ENCODE results near the gene PRKCH.

PRKCH gene

DNA sequence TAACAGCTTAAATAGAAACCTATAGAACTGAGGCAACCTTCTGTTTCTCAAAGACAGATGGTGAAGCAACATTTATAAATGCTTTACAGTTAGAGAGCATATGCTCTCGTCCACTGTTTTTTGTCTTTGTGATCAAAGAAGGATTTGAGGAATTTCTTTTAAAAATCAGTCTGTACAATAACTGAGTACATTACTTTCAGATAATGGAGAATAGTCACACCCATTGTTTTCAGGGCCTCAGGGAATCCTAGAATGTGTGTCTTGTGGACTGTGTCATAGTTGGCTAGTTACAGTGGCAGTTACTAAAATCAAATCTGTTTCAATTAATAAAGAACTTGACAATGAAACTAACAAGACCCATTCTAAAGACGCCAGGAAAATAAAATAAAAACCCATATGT lies 107.9 kb downstream of the PRKCH start:
- DNase-seq (ENCODE audit: low read depth): no peak

DNA sequence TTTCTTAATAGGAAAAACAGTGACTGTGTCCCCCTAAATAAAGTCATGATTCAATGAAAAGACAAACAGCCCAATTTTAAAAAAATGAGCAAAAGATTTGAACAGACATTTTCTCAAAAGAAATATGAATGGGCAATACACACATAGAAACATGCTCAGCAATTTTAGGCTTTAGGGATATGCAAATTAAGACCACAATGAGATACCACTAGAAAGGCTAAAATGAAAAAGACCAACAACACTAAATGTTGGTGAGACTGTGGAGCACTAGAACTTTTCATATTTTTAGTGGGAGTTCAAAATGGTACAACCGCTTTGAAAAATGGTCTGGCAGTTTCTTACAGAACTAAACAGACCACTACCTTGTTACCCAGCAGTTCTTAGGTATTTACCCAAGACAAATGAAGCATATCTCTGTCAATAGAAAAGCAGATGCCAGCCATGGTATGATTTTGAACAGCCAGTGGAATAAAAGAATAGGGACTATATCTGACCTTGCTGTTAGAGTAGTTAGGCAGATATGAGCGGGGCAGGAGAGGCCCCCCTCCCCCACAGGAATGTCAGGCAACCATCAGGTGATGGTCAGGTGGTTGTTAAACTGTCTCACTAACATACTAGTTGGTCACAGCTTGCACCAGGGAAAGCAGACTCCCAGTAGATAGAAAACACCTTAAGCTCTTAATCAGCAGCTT lies 108.8 kb downstream of the PRKCH start:
- no peak for DNase-seq (ENCODE audit: low read depth)

DNA sequence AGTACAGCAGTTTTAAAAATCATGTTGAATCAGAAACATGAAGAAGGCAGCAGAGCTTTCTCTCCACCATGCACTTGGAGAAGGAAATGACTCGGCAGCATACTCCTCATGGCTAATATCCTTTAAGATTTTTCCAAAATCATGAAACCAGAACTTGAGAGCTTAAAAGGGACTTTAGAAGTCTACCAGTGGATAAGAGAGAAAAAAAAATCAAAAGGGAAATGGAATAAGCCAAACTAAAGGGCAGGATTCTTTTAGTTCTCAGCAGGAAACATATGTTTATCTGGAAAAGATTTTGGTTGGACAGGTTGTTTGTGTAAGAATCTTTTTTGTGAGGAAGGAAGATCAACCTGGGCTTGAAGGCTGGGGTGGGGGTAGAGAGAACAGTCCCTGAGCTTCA lies 111.8 kb downstream of the PRKCH start:
- DNase-seq (ENCODE audit: low read depth): no peak

DNA sequence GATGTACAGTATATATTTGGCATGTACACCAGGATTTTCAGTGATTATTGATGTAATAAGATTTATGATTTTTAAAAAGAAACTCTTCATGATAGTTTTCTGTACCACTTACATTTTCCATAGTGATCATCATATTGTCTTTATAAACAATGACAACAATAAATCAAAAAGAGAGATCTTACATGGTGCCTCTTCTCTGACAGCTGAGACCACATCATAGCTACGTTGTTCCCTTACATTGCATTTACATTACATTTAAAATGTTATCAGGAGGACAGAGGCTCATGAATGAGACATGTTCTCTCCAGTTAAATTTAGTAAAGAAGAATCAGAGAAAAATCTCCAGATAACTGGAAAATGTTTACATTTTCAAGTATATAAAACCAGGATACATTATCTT lies 112.4 kb downstream of the PRKCH start:
- no peak for DNase-seq (ENCODE audit: low read depth)

DNA sequence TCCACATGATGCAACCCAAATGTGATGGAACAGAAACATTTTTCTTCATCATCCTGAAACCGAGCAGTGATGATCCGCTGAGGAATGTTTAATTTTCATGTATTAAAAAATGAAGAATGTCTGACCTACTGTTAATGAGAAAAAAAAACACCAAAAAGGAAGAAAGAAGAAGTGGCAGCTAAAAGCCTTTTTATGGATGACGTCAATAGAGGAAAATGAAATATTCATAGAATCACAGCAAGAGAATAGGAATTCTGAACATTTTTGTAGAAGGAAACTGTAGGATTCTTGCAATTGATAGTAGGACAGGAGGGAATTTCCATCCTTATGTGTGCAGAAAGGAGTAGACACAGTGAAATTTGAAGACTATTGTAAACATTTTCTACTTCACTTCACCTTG lies 112.9 kb downstream of the PRKCH start:
- DNase-seq (ENCODE audit: low read depth): no peak

DNA sequence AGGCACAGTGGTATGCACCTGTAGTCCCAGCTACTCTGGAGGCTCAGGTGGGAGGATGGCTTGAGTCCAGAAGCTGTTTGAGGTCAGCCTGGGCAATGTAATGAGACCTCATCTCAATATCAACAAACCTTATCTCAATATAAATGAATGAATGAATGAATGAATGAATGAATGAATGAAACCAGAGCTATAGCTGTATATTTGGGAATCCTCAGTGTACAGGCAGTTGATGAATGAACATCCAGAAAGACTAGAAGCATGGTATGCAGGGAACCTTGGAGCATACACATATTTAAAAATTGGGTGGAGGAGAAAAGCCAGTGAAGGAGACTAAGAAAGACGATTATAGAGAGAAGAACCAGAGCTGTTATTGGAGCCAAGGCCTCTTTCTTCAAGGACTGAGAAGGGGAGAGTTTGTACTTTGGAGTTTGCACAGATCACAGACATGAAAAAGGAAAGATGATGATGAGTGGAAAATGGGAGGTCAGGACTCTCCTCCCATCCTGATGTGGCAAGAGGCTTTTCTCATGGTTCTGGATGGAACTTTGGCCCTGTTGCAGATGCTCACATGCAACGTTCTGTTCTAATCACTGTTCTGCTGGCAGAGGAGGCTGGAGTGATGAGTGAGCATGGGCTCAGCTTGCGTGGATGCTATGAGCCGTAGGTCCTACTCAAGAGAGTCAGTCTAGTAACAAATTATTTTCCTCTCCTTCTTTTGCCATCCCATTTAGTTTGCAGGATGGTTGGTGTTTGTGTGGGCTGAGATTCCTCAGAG lies 114.4 kb downstream of the PRKCH start:
- DNase-seq (ENCODE audit: low read depth): no peak

DNA sequence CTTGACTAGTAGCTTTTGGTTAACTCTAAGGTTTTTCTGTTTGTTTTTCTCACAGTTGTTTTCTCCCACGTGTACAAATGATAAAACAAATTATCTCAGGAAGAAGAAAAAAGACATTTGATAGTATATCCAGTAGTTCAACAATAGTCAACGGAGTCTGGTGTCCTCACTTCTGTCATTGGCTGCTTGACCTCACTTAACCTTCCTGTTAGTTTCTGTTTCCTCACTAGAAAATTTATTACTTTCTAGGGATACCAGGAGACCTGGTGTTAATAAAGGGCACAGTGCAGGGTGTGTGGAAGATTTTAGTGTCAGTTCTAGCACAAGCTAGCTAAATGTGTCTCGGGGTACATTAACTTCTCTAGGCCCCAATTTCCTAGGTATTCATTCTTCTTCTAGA lies 116.0 kb downstream of the PRKCH start:
- DNase-seq (ENCODE audit: low read depth): no peak

DNA sequence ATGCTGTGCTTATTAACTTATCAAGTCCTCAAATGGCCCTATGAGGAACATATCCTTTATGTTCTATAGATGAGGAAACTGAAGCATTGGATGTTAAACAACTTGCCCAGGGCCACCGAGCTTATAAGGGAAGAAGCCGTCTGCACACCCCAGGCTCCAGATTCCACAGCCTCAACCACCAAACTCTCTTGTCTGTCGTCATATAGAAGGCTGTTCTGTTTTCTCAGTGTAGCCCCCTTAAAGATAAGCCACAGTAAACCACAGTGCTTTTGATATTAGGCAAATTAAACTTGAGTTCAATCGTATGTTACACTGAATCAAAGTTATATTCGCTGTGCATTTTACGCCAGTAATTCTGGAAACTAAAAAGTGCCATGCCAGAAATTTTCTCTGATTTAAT lies 116.7 kb downstream of the PRKCH start:
- DNase-seq (ENCODE audit: low read depth): no peak

DNA sequence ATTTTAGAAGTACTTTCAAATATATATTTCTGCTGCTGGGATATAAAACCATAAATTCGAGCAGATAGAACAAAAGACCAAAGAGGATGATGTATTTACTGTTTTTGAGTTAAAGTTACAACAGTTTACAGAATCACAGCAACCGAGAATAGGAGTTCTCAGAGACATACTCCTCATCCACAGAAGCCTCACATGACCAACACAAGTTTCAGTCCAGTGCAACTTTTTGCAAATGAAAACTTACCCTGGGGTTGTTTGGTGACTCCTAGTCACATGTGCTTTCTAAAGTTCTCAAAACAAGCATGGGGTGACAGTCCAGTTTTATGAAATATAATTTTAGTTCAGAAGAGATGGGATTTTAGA lies 117.1 kb downstream of the PRKCH start:
- DNase-seq (ENCODE audit: low read depth): no peak

DNA sequence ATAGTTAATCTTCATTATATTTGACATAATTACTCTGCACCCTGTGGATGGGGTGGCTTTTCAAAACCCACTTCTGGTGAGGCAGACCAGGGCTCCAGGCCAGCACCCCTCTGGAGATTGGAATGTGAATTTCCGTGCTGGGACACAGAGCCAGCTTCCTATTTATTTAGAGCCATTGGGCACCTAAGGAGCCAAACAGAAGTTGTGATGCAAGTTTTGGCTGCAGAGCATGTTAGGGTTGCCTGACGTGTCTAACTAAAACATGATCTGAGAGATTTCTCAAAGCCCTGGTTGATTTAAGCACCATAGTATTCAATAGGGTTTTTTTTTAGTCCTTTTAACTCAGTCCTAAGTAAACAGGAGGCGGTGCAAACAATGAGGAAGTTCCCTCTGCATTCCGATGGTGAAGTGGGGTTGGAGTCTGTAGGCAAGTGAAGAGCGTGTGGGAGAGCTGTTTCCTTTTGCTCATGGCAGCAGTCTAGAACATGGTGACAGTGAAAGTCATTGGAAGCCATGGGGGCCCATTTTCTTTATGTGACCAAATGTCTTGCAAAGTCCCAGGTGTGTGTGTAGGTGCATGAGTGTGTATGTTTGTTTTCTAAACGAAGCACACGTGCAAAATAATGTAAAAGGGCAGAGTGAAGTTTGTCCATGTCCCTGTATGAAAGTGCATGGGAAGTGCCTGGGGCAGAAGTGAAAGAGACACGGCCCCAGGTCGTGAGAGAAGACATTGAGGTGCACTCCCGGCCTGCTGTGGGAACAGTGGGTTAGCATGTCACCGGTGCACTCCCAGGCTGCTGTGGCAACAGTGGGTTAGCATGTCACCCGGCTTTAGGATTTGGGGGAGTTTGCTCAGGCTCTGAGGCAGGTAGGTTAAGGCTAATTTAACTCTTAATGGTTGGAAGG lies 117.7 kb downstream of the PRKCH start:
- DNase-seq (ENCODE audit: low read depth): peak; percentile 30

DNA sequence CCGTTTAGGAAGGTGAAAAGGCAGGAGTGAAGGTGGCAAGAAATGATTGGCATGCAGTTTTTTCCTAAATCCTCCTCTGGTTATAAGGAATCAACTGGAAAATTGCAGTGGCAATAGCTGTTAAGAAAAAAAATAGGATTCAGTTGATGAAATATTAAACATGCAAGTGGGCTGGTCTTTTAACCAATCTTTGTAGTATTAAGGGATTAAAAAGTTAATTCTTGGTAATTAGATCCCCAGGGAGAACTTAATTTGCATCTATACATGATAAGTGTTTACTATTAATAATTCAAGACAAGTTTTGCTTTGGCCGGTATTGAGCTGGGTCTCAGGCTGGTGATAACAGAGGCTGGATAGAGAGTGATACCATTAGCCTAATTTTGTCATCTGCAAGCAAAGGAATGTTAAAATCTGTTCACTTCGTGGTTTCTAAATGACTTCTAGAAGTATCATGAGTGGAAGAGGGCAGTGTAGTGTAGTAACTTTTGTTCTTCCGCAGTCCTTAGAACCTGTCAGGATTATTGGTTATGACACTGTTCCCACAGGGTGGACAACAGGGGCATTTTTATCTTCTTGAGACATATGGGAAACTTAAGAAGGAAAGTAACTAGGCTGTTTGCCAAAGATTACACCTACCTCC lies 118.5 kb downstream of the PRKCH start:
- no peak for DNase-seq (ENCODE audit: low read depth)

DNA sequence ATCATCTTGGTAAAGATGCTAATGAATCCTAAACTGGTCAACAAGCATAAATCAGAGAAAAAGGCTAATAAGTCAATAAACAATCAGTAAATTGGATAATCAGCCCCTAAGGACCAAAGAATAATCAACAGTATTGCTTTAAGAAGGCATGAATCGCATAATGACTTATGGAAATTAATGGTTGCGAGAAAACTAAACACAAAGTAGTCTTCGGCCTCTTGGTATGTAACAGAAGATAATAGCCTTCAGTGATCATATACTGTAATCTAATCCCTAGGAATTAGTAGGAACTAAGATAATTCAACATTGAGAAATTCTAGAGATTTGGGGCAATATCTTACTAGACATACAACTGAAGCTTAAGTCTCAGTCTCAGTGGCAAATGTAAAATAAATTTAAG lies 122.1 kb downstream of the PRKCH start:
- no peak for DNase-seq (ENCODE audit: low read depth)

DNA sequence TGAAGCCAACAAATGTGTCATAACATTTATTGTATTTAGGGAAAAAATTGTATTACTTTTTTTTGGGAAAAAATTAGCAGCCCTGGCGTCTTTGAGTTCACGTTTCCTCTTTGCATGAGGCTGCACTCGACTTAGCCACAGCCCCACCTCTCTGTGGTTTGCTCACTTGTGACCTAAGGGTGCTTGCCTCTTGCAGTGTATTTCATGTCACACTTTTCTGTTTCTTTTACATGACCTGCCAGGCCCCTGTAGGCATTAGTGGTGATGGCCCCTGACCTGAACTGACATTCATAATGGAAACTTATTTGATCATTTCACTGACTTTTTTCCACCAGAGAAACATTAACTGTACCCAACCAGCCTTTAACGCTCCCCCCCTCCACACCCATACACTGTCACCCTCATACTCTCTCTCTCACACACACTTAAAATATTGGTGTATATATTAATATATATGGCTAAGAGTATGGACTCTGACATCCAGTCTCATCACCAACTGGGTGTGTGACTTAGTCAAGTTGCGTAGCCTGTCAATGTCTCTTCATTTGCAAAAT lies 122.9 kb downstream of the PRKCH start:
- no peak for DNase-seq (ENCODE audit: low read depth)

DNA sequence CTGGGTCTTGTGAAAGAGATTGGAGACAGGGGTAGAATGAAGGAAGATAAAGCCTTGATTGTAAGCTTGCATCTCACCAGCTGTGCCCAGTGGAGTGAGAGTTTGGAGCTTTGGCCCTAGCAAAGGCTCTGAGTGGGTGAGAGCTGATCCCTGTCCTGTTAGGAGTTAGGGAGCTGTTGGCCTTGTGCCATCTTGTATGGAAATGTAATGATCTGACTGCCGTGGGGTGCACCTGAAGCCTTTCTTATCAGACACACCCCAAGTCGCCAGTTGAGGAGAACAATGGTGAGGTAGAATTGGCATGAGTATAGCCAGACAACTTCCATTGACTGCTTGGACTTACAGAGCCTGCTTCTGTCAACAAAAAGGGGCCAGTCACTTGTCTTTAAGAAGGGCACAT lies 130.1 kb downstream of the PRKCH start:
- DNase-seq (ENCODE audit: low read depth): no peak

DNA sequence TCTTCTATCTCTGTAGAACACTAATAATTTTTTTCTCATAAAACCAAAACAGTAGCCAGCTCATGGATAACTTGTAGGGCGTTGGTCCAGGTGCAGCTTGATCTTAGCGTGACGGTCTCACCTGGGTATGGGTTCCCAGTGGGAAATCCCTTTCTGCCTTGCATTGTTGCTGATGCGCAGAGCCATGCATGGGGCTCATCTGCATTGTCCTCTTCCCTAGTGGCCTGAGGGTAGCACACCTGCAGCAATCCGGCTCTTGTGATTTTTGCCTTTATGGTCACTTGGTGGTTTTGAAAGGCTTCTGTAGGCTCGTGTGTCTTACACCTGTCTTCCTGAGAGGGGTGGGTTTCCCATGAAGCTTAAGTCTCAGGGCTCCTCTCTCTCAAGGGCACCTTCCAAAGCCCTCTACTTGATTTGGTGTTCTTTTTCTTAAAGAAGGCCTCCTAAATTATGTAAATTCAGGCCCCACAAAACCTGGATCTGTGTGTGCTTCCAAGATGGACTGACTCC lies 130.6 kb downstream of the PRKCH start:
- no peak for DNase-seq (ENCODE audit: low read depth)

DNA sequence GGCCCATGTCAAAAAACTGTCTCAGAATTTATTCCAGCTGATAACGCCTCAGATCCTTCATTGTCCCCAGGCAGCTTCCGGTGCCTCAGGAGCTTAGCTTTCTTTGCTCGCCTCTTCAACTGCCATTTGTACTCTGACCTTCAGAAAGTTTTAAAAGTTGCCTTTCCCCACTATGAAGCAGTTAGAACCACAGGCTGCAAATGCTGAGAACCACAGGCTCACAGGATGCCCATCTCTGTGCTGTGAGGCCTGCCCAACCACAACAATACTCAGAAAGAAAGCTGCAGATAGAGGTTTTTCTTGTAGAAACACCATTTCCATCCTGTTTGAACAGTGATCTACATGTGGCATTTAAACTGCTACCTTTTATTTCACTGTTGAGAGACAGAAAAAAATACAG lies 131.1 kb downstream of the PRKCH start:
- no peak for DNase-seq (ENCODE audit: low read depth)

DNA sequence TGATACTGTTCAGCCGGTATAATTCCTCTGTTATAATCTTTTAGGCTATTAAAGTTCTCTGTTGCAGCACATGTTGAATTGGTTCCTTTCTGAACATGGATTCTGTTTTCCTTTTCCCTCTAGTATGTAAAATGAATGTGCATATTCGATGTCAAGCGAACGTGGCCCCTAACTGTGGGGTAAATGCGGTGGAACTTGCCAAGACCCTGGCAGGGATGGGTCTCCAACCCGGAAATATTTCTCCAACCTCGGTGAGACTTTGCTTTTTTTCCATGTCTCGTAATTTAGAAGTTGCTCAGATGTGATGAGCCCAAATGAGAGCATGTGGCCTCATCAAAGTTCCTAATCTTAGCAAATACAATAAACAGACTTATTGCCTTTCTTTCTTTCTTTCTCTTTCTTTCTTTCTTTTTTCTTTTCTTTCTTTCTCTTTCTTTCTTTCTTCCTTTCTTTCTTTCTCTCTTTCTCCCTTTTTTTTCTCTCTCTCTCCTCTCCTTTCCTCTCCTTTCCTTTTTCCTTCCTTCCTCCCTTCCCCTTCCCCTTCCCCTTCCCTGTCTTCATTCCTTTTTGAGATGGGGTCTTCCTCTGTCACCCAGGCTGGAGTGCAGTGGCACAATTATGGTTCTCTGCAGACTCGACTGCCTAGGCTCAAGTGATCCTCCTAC lies 131.9 kb downstream of the PRKCH start:
- DNase-seq (ENCODE audit: low read depth): no peak

DNA sequence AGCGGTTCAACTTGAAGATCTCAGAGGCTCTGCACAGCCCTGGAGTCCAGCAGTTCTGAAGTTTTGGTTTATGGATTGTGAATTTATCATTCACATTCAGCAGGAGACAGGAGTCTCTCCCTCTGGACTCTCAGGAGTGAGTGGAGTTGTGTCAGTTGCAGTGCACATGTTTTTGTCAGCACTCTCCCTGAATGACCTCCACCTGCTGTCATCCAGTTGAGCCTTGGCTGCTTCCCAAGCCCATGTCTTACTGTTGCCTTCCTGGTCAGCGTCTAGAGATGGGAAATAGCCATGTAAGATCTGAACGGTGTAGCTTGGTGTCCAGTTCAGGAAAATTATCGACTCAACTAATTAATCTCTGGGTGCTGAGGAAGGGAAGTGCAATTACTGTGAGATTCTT lies 133.2 kb downstream of the PRKCH start:
- no peak for DNase-seq (ENCODE audit: low read depth)

DNA sequence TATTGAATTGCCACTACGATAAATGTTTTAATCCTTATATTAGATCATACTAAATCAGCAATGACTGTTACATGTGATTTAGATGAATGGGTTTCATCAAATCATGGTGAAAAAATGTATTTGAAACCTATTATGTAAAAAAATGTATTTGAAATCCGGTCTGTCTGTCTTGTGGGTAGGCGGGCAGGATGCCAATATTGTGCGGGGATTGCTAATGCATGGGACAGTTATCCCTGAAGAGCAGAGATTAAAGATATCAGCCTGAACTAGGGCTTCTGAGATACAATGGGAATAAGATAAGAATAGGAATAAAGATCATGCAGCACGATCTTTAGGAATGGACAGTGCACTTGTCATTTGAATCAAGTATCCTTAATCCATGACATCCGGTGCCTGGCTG lies 134.0 kb downstream of the PRKCH start:
- no peak for DNase-seq (ENCODE audit: low read depth)

DNA sequence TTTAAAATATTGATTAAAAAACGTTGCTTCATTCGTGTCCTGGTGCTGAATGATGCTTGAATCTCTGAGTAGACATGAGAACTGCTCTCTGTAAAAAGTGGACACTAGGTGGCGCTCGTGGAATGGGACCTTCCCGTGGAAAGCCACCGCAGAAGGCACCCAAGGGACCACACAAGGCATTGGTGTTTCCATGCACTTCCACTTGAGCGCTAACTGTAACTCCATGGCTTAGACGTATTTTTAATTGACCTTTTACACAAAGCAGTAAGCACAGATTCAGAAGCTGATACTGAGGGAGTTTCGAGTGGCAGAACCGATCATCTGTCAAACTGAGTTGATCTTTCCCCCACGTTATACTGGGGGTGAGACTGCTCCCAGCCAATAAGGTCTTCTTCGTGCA lies 135.3 kb downstream of the PRKCH start:
- DNase-seq (ENCODE audit: low read depth): peak; percentile 47

DNA sequence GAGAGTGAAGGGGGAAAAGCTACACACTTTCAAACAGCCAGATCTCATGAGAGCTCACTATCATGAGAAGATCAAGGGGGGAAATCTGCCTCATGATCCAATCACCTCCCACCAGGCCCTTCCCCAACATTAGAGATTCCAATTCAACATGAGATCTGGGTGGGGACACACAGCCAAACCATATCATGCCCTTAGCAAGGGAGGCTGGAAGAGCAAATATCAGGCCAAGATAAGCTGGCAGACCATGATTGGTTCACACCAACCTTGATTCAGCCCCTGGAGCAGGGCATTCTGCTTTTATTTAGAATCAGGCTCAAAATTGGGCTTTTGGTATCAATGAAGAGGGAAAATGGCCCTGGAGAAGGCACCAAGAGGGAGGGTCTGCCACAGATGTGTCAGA lies 137.4 kb downstream of the PRKCH start:
- no peak for DNase-seq (ENCODE audit: low read depth)
